GM10248 (cell line): ENCODE data around the gene GOLGA8S.
"Not testable (repeated sequence)": the region's sequence is repeated elsewhere in the genome, so short reads cannot be mapped to it uniquely, and the experiment has no call there.

ENCODE experiments used
- CTCF ChIA-PET: fragments of 300-600 bp; sonication (Branson Sonifier 250); formaldehyde crosslinking; extraction: SDS; loops from one replicate; lab custom pipeline; 2021; ENCODE audit warnings: antibody characterized with exemption; lab: Yijun Ruan, JAX
- POLR2A ChIA-PET: fragments of 350-650 bp; sonication (Branson Sonifier 250); formaldehyde crosslinking; extraction: SDS; loops from one replicate; lab custom pipeline; 2020; ENCODE audit warnings: antibody characterized with exemption; lab: Yijun Ruan, JAX
- DNase-seq: peaks from one replicate; pipeline ENCODE4 v3.0.0; 2012; ENCODE audit errors: extremely low spot score
- TF ChIP-seq, protein P1 (sequence below): IDR thresholded peaks from 2 replicates; pipeline ENCODE4 v1.5.1; 2012; ENCODE audit warnings: mild to moderate bottlenecking, low read depth; ENCODE audit errors: extremely low read depth, missing control alignments, control extremely low read depth

Gene GOLGA8S

DNA sequence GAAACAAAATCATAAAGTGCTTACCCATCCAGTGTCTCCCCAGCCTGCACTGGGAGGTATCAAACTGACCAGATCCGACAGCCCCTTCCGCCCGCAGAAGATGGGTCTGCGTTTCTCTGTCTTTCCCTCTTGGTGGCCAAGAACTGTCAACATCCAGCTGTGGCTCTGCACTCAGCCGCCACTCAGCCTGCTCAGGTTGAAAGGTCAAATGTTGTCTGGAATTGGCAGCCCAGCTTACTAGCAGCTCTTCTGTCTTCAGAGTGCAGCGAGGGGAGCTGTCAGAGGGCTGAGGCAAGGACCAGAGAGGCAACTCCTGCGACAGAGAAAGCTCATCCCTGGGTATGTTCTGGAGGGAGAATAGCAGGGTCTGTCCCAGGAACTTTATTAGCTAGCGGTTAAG lies 47.1 kb downstream of the GOLGA8S start:
- DNase-seq = no peak
- ChIA-PET POLR2A (no interaction called here), CTCF (no interaction called here)
- TF ChIP-seq, protein P1, sequence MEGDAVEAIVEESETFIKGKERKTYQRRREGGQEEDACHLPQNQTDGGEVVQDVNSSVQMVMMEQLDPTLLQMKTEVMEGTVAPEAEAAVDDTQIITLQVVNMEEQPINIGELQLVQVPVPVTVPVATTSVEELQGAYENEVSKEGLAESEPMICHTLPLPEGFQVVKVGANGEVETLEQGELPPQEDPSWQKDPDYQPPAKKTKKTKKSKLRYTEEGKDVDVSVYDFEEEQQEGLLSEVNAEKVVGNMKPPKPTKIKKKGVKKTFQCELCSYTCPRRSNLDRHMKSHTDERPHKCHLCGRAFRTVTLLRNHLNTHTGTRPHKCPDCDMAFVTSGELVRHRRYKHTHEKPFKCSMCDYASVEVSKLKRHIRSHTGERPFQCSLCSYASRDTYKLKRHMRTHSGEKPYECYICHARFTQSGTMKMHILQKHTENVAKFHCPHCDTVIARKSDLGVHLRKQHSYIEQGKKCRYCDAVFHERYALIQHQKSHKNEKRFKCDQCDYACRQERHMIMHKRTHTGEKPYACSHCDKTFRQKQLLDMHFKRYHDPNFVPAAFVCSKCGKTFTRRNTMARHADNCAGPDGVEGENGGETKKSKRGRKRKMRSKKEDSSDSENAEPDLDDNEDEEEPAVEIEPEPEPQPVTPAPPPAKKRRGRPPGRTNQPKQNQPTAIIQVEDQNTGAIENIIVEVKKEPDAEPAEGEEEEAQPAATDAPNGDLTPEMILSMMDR = no peak

DNA sequence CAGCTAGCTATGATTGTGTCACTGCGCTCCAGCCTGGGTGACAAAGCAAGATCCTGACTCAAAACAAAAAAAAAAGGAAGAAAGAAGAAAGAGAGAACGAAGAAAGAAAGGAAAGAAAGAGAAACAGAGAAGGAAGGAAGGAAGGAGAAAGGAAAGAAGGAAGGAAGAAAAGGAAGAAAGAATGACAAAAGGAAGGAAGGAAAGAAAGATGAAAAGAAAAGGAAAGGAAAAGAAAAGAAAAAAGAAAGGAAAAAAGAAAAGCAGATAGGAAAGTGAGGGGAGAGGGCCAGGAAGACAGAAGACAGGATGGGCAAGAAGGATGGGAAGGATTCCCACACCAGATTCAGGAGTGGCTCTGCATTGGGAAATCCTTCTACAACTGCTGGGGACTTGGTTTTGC lies 47.6 kb downstream of the GOLGA8S start:
- ChIA-PET POLR2A (no interaction called here), CTCF (no interaction called here)
- TF ChIP-seq, protein P1 = no peak
- DNase-seq = no peak

DNA sequence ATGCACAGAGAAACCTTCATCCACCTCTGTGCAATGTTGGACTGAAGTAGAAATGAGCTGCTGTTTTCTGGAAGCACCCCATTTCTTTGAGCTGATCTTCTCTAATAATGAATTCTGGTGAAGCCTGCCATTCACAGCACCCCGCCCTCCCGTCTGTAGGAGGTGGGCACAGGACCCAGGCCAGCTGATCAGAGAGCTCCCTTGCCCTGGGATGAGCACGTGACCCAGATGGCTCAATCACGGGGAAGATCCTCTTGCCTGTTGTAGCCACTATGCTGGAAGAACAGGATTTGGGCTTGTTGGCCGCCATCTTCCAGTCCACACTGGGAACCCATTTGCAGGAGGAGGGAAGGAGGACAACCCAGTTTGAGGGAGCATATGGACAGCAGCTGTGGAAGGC lies 48.0 kb downstream of the GOLGA8S start:
- TF ChIP-seq, protein P1 = no peak
- DNase-seq = no peak
- CTCF ChIA-PET = interaction anchor here (1.1 kb wide), 1 partner anchor 9 kb away, joined by 3 read pairs; no protein-coding TSS in a partner anchor
- POLR2A ChIA-PET = no interaction called here

DNA sequence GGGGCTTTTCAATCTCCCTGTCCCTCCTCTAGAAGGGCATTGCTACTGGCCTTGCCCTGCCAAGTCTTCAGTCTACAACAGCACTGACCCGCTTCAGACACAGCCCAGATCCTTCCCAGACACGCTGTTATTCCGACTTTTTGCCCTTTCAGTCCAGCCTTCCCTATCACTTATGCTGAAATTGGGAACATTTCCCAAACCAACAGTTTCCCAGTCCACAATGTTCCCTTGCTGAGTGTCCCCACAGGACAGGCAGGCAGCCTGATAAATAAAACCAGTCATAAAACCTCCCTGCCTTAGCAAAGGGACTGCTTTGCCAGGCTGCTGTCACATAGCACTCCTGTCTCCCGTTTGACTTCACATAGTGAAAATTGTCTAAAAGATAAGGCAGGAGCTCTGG lies 49.0 kb downstream of the GOLGA8S start:
- TF ChIP-seq, protein P1 = no peak
- no peak for DNase-seq
- CTCF ChIA-PET = interaction anchor here (1.1 kb wide), 1 partner anchor 8 kb away, joined by 3 read pairs; no protein-coding TSS in a partner anchor
- POLR2A ChIA-PET = no interaction called here

DNA sequence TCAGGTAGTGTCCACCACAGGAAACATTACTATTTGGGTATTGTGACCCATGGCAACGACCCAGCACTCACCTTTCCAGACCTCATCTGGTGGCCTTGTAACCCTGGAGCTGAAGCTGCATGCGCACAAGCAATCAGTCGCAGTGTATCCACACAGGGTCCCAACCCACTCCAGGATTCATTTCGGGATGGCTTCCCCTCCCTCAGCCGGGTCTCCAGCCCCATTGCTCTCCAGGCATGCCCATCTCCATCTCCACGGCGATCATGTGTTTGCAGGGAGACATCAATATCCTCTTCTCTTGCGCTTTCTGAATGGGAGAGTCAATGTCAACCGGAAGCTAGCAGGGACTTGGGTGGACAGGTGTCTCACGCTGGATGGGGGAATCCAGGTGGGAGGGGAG lies 57.3 kb downstream of the GOLGA8S start:
- CTCF ChIA-PET = interaction anchor here (1.3 kb wide), 1 partner anchor 9 kb away, joined by 3 read pairs; no protein-coding TSS in a partner anchor
- DNase-seq = no peak
- TF ChIP-seq, protein P1 = no peak
- POLR2A ChIA-PET = no interaction called here

DNA sequence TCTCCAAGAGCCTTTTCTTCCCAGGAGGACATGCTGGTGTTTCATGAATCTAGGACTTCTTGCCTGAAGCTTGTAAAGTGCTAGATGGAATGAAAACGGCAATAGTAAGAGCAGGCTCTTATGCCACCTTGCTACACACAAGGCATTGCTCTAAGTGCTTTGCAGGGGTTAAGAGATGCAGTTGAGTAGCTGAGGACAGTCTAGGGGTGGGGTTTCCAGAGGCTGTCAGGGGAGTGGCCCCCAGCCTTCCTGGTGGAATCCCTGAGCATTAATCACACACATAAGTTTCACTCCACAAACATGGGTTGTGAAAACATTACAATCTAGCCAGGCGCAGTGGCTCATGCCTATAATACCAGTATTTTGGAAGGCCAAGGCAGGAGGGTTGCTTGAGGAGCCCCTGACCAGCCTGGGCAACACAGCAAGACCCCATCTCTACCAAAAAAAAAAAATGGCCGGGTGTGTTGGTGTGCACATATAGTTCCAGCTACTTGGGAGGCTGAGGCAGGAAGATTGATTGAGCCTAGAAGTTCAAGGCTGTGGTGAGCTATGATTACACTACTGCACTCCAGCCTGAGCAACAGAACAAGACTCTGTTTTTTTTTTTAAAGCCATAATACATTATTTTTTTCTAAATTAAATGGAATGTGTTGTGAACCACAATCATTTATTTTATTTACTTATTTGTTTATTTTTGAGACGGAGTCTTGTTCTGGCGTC lies 58.5 kb downstream of the GOLGA8S start:
- CTCF ChIA-PET, POLR2A ChIA-PET, DNase-seq: not testable (repeated sequence)
